GM19372 (cell line): ENCODE measurements around the gene PXYLP1.
"Not testable (repeated sequence)": the region's sequence is repeated elsewhere in the genome, so short reads cannot be mapped to it uniquely, and the experiment has no call there.

Experiments used
- ATAC-seq: cut with Tn5 transposase; IDR thresholded peaks from one replicate; pipeline ENCODE4 v1.9.1; 2021; ENCODE audit warnings: mild to moderate bottlenecking, low read depth, moderate library complexity; ENCODE audit not compliant: unreplicated experiment

The PXYLP1 gene, protein sequence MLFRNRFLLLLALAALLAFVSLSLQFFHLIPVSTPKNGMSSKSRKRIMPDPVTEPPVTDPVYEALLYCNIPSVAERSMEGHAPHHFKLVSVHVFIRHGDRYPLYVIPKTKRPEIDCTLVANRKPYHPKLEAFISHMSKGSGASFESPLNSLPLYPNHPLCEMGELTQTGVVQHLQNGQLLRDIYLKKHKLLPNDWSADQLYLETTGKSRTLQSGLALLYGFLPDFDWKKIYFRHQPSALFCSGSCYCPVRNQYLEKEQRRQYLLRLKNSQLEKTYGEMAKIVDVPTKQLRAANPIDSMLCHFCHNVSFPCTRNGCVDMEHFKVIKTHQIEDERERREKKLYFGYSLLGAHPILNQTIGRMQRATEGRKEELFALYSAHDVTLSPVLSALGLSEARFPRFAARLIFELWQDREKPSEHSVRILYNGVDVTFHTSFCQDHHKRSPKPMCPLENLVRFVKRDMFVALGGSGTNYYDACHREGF

GRCh38 chr3:141231101-141231951, at the start of gene PXYLP1:
Gene PXYLP1, plus strand, starts transcription at chr3:141231825. Its CDS starts 28,351 bp downstream, at chr3:141260176.
- peak; percentile 94 for ATAC-seq

GRCh38 chr3:141183606-141184005, 48.0 kb upstream of the PXYLP1 start:
- ATAC-seq, result no peak

GRCh38 chr3:141184430-141184829, 47.2 kb upstream of the PXYLP1 start:
- ATAC-seq, result no peak

- no peak for ATAC-seq
Measured at GRCh38 chr3:141191097-141191749, 40.4 kb upstream of the PXYLP1 start.

DNA sequence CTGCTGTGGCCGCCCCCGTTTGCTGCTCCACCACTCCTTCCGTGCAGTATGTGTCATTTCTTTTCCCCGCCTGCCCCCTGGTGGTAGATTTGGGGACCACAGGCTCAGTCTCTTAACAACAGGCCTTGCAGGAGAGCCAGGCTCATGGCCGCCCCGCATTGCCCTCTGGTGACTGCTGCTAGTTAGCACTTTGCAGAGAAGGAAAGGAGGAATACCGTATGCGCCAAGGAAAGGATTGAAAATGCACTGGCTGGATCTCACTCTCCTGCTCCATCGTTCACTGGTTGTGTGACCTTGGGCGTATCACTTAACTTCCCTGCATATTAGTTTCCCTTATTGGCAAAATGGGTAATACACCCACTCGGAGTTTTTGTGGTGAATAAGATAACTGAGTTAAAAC, 39.3 kb upstream of the PXYLP1 start:
- ATAC-seq, result peak; percentile 100

DNA sequence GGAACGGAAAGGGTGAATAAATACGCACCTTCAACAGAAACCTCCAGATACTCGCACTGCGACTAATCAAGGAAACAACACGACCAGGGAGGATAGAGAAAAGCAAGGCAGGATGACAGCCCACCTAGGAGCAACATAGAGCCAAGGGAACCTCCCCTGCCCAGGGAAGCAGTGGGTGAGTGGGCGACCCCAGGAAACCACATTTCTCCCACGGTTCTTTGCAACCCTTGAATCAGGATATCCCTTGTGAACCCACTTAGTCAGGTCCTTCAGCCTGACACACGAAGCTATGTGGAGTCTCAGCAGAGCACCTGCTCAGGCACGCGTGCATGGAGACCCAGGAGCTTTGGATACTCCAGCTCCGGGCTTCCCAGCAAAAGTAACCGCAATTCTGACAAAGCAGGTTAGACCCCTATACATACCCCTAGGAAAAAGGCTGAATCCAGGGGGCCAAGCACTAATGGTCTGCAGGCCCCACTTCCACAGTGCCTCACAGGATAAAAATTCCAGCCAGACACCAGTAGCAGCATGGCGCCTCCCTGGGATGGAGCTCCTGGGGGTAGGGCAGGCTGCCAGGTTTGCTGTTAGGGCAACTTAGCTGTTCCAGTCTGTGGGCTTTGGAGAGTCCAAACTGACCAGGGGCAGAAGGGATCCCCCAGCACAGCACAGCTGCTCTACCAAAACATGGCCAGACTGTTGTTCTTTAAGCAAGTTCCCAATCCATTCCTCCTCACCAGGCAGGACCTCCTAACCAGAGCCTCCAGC, 38.4 kb upstream of the PXYLP1 start:
- ATAC-seq, result no peak

- no peak for ATAC-seq
Measured at GRCh38 chr3:141201122-141201521, 30.5 kb upstream of the PXYLP1 start.

DNA sequence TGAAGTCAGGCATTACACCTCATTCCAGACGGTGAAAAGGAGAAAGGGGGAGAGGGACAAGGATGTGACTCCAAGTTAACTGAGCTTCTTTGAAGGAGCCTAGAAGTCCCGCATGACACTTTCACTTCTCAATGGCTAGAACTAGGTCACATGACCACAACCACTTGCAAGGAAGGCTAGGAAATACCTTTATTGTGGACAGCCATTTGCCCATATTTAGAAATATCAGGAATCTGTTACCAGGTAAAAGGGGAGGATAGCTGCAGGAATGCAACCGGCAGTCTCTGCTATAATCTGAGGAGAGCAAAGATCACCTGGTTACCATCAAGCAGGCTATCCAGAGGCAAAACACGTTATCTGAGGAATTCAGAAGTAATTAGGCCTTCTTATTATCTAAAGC, 28.9 kb upstream of the PXYLP1 start:
- ATAC-seq, result no peak

GRCh38 chr3:141203866-141204265, 27.8 kb upstream of the PXYLP1 start:
- no peak for ATAC-seq

DNA sequence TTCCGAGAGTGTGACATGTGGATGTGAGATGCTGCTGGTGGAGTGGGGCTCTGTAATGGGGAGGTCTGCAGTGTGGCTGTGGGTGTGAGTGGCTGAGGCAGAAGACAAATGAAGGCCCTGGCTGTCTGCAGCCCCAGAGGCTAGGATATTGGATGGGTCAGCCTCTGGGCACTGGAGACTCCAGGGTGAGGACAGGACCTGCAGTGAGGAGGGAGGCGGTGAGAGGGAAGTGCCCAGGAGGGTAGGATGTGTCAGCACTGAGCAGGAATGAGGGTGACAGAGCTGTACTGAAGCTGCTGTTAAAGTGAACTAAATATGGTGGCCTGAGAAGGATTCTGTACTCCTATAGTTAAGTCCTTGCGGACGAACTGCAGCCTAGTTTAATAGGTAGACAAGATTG, 27.3 kb upstream of the PXYLP1 start:
- no peak for ATAC-seq

- ATAC-seq, result not testable (repeated sequence)
Measured at GRCh38 chr3:141211306-141211705, 20.3 kb upstream of the PXYLP1 start.

DNA sequence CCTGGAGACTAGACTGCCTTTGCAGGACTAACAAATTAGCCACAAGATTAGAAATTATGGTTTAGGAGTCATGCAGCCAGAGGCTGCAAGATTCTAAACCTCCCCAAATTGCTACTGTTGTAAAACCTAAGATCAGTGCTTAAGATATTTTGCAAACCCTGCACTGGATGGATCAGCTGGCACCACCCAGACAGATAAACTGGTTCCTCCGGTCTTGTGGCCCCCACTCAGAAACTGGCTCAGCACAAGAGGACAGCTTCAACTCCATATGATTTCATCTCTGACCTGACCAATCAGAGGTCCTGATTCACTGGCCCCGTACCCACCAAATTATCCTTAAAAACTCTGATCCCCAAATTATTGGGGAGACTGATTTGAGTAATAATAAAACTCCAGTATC, 19.5 kb upstream of the PXYLP1 start:
- ATAC-seq, result no peak

GRCh38 chr3:141212555-141212954, 19.1 kb upstream of the PXYLP1 start:
- no peak for ATAC-seq

GRCh38 chr3:141216975-141217374, 14.7 kb upstream of the PXYLP1 start:
- no peak for ATAC-seq

DNA sequence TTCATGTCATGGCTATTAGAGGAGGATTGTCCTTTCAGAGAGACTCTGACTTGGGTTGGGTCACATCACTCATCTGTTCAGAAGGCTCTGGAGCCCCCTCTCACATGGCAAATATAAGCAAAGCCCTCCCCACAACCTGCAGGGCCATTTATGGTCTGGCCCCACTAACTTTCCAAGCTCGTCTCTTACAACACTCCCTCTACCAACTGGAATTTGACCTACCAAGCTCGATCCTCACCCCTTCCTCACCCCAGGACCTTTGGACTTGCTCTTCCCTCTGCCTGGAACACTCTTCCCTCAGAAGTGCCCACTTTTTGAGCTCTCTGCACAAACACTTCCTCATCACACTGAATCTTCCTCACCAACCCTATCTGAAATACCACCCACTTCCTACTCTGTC, 14.2 kb upstream of the PXYLP1 start:
- ATAC-seq, result no peak

- no peak for ATAC-seq
Measured at GRCh38 chr3:141218162-141218835, 13.3 kb upstream of the PXYLP1 start.

DNA sequence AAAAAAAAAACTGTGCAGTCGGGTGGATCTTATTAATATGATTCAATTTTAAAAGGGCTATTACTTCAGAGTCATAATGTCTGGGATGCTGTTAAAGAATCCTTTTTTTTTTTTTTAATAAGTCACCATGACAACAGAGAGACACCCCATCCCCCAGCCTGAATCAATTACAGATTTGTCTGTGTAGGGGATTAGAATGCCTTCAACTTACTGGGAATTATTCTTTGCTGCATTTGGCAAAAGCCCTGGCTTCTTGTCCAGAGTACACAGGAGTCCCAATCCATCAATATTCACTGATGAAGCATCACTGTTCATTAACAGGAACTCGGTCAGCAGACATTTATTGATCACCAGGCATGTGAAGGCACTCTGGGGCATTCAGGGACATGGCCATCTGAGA, 12.7 kb upstream of the PXYLP1 start:
- ATAC-seq, result no peak

- no peak for ATAC-seq
Measured at GRCh38 chr3:141223673-141224166, 7.9 kb upstream of the PXYLP1 start.

DNA sequence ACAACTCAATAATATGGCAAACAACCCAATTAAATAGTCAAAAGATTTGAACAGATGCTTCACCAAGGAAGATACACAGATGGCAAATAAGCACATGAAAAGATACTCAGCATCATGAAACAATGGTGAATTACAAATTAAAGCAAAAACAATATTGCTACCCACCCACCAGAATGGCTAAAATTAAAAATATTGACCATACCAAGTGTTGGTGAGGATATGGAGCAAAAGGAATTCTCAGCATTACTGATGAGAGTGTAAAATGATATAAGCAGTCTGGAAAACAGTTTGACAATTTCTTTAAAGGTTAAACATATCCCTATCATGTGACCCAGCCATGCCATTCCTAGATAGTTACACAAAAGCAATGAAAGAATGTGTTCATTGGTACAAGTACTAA, 5.7 kb upstream of the PXYLP1 start:
- ATAC-seq, result no peak

GRCh38 chr3:141227216-141227615, 4.4 kb upstream of the PXYLP1 start:
- ATAC-seq, result no peak
